Testis (tissue), 3 donors: ENCODE measurements around the gene CLEC16A. TPM values are rescaled to one million over a fixed set of nuclear protein-coding genes. Genes with fewer than 3 reads are reported as not detected.
"Not testable (repeated sequence)": the region's sequence is repeated elsewhere in the genome, so short reads cannot be mapped to it uniquely, and the experiment has no call there.

ENCODE experiments used
- DNase-seq: peaks from one replicate; pipeline ENCODE4 v3.0.0-alpha.2; 2019
- H3K27ac ChIP-seq, 2 donors: fragments of 200-600 bp; sonication (generic); one replicate each; pipeline ENCODE4 v1.5.1; 2019
- H3K27me3 ChIP-seq: fragments of 200-600 bp; sonication (generic); one replicate; pipeline ENCODE4 v1.5.1; 2019
- H3K36me3 ChIP-seq: fragments of 200-600 bp; sonication (generic); one replicate; pipeline ENCODE4 v1.5.1; 2017; ENCODE audit warnings: low read depth; ENCODE audit errors: missing control alignments
- H3K4me1 ChIP-seq: fragments of 200-600 bp; sonication (generic); one replicate; pipeline ENCODE4 v1.5.1; 2019
- H3K4me3 ChIP-seq, 2 donors: fragments of 200-600 bp; sonication (generic); one replicate each; pipeline ENCODE4 v1.5.1; 2017 to 2019
- H3K9me3 ChIP-seq: fragments of 200-600 bp; sonication (generic); one replicate; pipeline ENCODE4 v1.5.1; 2017
- POLR2A ChIP-seq: fragments of 450-650 bp; IDR thresholded peaks from one replicate; pipeline ENCODE4 v1.6.1; 2017; ENCODE audit warnings: antibody characterized with exemption, mild to moderate bottlenecking, moderate library complexity
- WGBS, 2 donors: methylation state at CpG; one replicate each; pipeline ENCODE4 v1.1.5; 2018; 5-methylcytosine and 5-hydroxymethylcytosine counted together
- intact Hi-C: fragments of 100-400 bp; cut with DNase I; formaldehyde crosslinking; loops from one replicate; pipeline ENCODE4 v1.15.1; 2023; ENCODE audit warnings: low total_unique reads
- polyA plus RNA-seq: library from polyadenylated mRNA; stranded (reverse); fragments of 350-450 nt; fragmentation: Illumina TruSeq; extraction: RNeasy Lipid Tissue Mini Kit (QIAGEN cat#74804); gene quantifications from one replicate; pipeline ENCODE4 v1.2.3, GENCODE V29; 2014; ENCODE audit warnings: low read depth, low replicate concordance; ENCODE audit not compliant: insufficient read depth
- total RNA-seq, 2 donors: library from RNA; depleted of rRNA; stranded (reverse); fragments of >200 nt; gene quantifications; one replicate each; pipeline ENCODE4 v1.2.3, GENCODE V29; 2016
- TF ChIP-seq, protein P1 (sequence below), 3 experiments: fragments of 450-650 bp in 2 of 3; fragments of 200-600 bp in 1 of 3; sonication (generic) in 1 of 3; IDR thresholded peaks; one replicate each; pipeline ENCODE4 v1.5.1; 2016 to 2019; ENCODE audit warnings: antibody characterized with exemption in 3 of 3, mild to moderate bottlenecking in 2 of 3, moderate library complexity in 1 of 3

Gene CLEC16A
- total and polyA plus RNA-seq, 3 donors from 2014 or later = 93.9 to 126 (median 122) TPM

DNA sequence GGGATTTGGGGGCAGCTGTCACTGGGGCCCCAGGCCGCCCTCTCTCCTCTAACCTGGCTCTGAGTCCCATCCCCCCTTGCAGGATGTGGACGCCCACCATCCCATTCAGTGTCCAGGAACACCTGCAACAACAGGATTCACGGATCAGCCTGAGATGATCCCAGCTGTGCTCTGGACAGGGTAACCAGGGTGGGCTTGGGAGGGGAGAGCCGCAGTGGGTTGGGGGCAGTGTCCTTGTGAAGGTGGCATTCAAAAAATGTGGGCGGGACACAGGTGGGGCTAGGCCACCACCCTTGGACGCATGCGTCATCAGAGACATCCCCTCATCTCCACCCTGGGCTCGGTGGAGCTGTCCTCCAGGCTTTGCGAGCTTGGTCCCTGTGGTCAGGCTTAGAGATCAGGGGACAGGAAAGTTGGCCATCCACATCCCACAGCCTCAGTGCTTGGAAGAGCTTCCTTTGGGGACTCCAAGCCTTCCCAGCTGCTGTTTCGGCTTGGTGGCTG lies 21.2 kb upstream of the CLEC16A start:
- DNase-seq = no peak
- no peak for TF ChIP-seq POLR2A
- Histone ChIP-seq H3K36me3 (no peaks in the 10 kb centered on the region), H3K27ac (peak overlapping the region in 1 of 2 donors; percentile 19), H3K4me1 (peaks cover 20% of the 10 kb centered on the region), H3K4me3 (no peak overlapping the region), H3K27me3 (no peaks in the 10 kb centered on the region), H3K9me3 (no peaks in the 10 kb centered on the region)
- 84% methylated on average over 9 to 10 of the region's 10 CpGs for WGBS, 2 donors
- intact Hi-C loops = loop anchor here (5.0 kb wide), 1 partner anchor 406 kb away; no protein-coding TSS in a partner anchor

DNA sequence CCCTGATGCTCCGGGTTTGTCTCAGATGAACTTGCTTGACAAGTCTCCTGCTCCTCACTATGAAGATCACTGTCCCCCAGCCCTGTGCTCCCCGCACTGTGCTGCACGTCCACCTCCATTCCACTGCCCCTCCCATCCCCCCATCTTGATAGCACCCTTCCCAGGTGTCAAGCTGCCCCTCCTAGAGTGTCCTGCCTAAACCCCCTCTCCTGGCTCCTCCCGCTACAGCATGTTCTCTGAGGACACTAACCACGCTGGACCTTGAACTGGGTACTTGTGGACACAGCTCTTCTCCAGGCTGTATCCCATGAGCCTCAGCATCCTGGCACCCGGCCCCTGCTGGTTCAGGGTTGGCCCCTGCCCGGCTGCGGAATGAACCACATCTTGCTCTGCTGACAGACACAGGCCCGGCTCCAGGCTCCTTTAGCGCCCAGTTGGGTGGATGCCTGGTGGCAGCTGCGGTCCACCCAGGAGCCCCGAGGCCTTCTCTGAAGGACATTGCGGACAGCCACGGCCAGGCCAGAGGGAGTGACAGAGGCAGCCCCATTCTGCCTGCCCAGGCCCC lies 20.6 kb upstream of the CLEC16A start:
- Histone ChIP-seq H3K27ac (peak overlapping the region in 1 of 2 donors; percentile 19), H3K36me3 (no peaks in the 10 kb centered on the region), H3K4me1 (peaks cover 14% of the 10 kb centered on the region), H3K9me3 (no peaks in the 10 kb centered on the region), H3K27me3 (no peaks in the 10 kb centered on the region), H3K4me3 (no peak overlapping the region)
- intact Hi-C loops = loop anchor here (5.0 kb wide), 1 partner anchor 406 kb away; no protein-coding TSS in a partner anchor
- 53 to 67% methylated on average over 14 of the region's 14 CpGs for WGBS, 2 donors
- TF ChIP-seq, protein P1, sequence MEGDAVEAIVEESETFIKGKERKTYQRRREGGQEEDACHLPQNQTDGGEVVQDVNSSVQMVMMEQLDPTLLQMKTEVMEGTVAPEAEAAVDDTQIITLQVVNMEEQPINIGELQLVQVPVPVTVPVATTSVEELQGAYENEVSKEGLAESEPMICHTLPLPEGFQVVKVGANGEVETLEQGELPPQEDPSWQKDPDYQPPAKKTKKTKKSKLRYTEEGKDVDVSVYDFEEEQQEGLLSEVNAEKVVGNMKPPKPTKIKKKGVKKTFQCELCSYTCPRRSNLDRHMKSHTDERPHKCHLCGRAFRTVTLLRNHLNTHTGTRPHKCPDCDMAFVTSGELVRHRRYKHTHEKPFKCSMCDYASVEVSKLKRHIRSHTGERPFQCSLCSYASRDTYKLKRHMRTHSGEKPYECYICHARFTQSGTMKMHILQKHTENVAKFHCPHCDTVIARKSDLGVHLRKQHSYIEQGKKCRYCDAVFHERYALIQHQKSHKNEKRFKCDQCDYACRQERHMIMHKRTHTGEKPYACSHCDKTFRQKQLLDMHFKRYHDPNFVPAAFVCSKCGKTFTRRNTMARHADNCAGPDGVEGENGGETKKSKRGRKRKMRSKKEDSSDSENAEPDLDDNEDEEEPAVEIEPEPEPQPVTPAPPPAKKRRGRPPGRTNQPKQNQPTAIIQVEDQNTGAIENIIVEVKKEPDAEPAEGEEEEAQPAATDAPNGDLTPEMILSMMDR (IDR thresholded peaks at IDR 0.05) = no peak
- no peak for TF ChIP-seq POLR2A
- DNase-seq = peak; percentile 74

DNA sequence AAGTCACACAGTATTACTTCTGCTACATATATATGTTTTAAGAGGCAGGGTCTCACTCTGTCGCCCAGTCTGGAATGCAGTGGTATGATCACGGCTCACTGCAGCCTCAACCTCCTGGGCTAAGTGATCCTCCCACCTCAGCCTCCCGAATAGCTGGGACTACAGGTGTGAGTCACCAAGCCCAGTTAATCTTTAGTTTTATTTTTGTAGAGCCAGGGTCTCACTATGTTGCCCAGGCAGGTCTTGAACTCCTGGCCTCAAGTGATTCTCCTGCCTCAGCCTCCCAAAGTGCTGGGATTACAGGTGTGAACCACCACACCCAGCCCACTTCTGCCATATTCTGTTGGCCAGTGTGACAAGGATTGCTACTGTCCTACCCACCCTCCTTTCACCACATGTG lies 19.1 kb upstream of the CLEC16A start:
- H3K27me3 ChIP-seq, H3K4me3 ChIP-seq, DNase-seq, H3K9me3 ChIP-seq, intact Hi-C loops, H3K27ac ChIP-seq, H3K36me3 ChIP-seq: not testable (repeated sequence)
- 96 to 100% methylated on average over 2 to 3 of the region's 3 CpGs for whole genome bisulfite sequencing, 2 donors
- H3K4me1 ChIP-seq = peaks cover 12% of the 10 kb centered on the region

DNA sequence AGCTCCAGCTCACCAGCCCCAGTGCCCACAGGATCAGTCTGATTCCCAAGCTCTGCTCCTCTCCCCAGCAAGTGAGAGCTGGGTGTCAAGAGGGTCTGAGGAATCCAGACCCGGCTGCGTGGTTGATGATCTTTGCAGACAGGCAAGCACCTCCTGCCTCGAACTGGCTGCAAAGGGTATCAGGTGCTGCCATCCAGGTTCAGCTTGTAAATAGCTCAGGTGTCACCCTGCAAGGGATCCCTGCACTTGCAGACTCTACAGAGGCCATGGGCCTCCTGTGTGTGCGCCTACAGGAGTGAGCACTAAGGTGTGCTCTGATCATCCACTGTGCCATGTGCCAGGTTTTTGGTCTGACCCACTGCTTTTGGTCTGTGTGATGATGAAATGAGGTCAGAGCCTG lies 18.3 kb upstream of the CLEC16A start:
- Histone ChIP-seq H3K27me3 (no peaks in the 10 kb centered on the region), H3K4me3 (no peak overlapping the region), H3K4me1 (peaks cover 12% of the 10 kb centered on the region), H3K36me3 (no peaks in the 10 kb centered on the region), H3K9me3 (no peaks in the 10 kb centered on the region), H3K27ac (no peak overlapping the region)
- 40 to 90% methylated on average over 2 to 4 of the region's 4 CpGs for WGBS, 2 donors
- TF ChIP-seq, protein P1 (IDR thresholded peaks at IDR 0.05) = no peak
- no peak for TF ChIP-seq POLR2A
- intact Hi-C loops = no loop called here
- no peak for DNase-seq

DNA sequence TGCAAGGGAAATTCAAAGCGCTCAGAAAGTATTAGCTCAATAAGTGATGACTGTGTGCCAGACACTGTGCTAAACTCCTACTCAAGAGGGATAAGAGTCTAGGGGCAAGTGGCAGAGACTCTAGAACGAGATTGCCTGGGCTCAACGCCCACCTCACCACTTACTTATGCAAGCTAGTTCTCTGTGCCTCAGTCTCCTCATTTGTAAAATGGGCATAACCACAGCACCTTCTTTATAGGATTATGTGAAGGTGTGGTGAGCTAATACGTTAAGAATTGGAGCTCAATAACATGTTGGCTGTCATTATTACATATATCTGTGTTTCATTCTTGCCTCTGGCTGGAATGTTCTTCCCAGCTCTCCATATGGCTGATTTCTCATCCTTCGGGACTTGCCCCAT lies 17.5 kb upstream of the CLEC16A start:
- 88% methylated on average over 5 of the region's 5 CpGs for WGBS, 2 donors
- Histone ChIP-seq H3K9me3 (no peaks in the 10 kb centered on the region), H3K36me3 (no peaks in the 10 kb centered on the region), H3K4me1 (peaks cover 7% of the 10 kb centered on the region), H3K4me3 (no peak overlapping the region), H3K27ac (no peak overlapping the region), H3K27me3 (no peaks in the 10 kb centered on the region)
- no peak for DNase-seq
- intact Hi-C loops = no loop called here
- no peak for TF ChIP-seq POLR2A

DNA sequence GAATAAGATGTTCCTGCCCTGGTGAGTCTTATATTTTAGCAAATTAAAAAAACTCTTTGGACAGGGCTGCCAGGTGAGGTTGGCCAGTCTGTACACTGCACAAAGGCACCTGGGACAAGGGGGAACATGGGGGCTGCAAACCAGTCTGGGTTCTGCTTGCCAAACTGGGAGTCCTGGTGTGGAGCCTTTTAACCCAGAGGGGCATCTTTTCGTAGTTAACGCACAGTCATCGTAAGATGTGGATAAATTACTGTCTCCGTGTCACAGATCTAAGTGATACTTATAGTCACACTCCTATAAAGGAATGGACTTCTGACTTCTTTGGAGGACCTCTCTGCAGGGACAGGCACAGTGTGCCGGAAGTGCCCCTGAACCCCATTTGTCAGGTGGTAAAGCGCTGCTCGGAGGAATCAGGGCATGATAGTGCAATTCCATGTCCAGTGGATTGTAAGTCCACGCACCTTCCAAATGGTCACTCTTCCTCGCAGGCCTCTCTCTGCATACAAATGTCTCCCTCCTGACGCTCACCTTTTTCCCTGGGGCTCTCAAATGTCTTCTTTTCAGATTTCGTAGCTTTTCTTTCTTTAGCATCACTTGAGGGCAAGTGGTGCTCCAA lies 16.8 kb upstream of the CLEC16A start:
- no peak for TF ChIP-seq POLR2A
- TF ChIP-seq, protein P1 (IDR thresholded peaks at IDR 0.05) = no peak
- DNase-seq = no peak
- H3K4me3 ChIP-seq = no peak overlapping the region
- H3K27ac ChIP-seq = no peak overlapping the region
- H3K9me3 ChIP-seq = no peaks in the 10 kb centered on the region
- H3K36me3 ChIP-seq = no peaks in the 10 kb centered on the region
- intact Hi-C loops = no loop called here
- H3K27me3 ChIP-seq = no peaks in the 10 kb centered on the region
- WGBS, 2 donors = 97 to 99% methylated on average over 11 of the region's 11 CpGs
- H3K4me1 ChIP-seq = no peaks in the 10 kb centered on the region

DNA sequence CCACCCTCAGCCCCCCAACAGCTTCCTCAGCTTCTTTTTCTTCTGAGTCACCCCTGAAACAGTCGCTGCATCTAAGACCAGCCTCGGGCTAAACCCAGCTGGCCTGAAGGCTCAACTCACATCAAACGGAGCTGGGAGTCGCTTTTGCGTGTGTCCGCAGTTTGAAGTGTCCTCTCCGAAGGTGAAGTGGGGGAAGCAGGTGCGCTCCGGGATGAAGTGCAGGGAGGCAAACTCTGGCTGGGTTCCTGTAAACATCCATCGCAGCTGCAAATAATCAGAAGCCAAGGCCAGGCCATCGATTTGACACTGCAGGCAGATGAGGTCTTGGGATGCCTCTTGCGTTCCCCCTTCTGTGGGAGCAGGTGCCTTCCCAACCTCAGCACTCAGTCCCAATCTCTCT lies 15.3 kb upstream of the CLEC16A start:
- H3K27me3 ChIP-seq, H3K4me1 ChIP-seq, H3K36me3 ChIP-seq, H3K9me3 ChIP-seq, H3K4me3 ChIP-seq, DNase-seq, intact Hi-C loops, H3K27ac ChIP-seq: not testable (repeated sequence)
- WGBS, 2 donors = 72 to 74% methylated on average over 8 to 12 of the region's 12 CpGs
